Activated effector memory CD4-positive, alpha-beta T cell treated with Interleukin-2 at 50 U/mL for 16 hours (primary cell): ENCODE results near the gene TMEM229B.

Experiments used
- DNase-seq: peaks from one replicate; pipeline ENCODE4 v3.0.0-alpha.2; 2020

Gene TMEM229B

DNA sequence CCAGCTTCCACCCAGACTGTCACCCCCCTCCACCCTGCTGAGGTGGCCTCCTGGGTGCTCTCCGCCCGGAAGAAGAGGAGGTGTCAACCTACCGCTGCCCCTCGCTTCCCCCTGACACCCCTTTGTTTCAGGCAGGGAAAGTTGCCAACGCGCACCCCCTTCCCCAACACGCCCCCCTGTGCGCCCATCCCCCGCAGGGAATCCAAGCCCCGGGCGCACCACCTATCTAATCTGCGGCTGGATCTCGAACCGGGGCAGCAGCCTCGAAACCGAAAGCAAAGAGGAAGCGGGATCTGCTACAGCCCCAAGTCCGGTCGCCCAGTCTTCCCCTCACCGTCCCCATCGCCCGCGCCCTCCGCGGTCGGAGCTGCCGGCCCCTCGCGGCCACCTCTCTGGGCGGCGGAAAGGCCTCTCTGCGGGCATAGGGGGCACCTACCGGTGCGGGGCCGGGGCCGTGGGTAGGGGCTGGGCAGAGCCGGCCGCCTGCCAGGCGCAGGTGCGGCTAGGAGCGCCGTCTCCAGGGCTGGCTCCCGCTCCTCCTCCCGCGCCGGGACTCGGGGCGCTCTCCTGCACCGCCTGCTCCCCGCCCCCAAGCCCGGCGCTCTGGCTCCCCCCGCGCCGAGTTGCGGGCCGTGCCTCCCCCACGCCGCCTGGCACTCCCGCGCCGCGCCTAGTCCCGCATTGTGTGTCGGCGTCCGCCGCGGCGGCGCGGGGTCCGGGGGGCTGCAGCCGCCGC lies 26.3 kb upstream of the TMEM229B start:
- DNase-seq: peak; percentile 25

DNA sequence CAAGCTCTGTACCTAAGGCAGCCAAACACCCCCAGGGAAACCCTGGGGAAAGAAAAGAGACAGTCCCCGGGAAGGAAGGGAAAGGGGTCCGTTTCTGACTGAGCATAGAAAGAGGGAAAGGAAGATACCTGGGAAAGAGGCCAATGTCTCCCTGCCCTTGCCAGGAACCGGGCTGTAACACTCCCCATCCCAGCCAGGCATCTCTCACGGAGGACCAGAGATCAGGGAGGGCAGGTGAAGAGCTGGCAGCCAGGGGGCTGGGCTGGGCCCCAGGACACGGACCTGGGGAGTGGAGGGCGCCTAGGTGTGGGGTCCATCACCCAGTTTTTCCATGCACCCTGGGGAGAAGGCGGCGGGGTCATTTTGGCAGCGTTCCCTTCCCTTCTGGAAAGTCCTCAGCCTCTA lies 25.7 kb upstream of the TMEM229B start:
- DNase-seq: no peak

DNA sequence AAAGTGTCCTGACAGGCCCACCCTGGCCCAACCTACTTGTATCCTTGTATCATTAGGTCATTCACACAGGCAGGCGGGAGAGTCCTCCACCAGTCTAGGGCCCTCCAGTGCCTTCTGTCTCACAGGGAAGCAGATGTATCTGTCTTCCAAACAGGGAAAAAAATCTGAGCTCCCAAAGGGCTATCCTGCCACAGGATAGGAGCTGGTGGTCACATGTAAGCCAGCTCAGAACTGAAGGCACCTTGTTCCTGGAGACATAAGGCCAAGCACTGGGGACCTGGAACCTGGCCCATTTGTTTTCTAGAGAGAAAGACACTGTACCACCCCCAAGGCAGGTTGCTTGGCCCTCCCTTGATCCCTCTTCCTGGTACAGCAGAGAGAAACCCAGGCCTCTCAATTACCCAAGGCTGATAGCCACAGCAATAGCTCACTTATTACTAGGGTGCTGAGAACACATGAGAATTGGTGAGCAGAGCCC lies 25.1 kb upstream of the TMEM229B start:
- no peak for DNase-seq

DNA sequence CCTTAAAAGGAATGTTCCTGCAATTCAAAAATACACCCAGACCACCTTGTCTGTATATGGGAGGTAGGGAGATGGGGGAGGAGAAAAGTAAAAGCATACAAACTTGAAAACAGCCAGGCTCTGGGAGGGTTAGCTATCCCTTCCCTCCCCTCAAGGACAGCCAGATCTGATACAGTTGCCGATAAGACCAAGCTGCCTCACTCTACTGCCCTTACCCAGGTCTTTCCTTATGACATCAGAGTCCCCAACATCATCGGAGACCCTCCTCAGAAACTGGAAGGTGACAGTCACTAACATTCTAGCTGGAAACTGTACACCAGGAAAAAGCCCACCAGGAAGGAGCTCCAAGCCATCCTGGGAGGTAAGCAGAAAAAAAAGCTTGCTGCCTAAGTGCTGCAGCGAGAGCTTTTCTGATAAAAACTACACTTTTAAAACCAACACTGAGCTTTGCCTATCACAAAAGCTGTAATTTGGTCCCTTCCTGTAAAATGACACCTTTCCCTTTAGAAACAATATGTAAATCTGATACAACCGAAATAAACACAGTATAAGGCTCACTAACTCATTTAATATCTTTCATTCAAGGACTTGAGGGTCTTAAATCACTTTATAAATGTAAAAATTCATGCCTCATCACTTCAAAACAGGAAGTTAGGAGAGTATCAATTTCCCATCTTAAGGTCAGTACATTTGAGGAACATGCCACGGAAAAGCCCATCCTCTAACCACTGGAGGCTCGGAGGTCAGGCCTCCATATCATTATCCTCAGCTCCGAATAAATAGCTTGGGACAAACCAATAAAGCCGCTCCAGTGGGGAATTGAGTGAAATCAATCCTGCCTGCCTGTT lies 24.2 kb upstream of the TMEM229B start:
- no peak for DNase-seq

DNA sequence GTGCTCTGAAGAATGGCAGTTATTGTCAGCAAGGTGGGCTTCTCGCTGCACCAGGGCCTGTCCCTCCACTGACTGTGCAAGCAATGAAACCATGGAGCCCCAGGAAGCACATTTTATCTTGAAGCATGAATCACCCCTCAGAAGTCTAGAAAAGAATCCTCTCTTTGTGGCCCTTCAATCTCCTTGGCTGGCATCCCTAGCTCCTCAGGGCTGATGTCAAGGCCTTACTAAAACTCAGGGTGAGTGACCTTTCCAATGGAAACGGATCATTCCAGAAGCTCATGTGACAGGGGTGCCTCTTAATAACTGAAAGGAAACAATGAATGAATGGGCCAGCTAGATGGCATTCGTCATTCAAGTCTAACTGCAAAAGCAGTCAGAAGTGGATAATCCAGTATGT lies 22.3 kb upstream of the TMEM229B start:
- no peak for DNase-seq

DNA sequence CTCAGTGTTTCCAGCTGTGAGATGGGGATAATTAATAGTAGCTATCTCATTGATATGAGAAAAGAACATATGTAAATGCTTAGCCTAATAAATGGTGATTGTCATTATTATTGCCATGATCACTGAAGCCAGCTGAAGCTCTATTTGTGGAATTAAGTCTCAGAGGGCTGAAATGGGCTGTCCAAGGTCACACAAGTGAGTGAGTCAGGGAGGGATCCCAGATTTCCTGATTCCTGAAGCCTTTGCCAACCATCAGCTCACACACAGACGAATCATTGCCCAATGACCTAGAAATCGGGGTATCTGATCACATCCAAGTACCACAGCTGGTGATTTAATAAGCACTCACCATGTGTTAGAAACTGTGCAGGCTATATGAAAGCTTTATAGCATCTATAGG lies 21.6 kb upstream of the TMEM229B start:
- DNase-seq: no peak

DNA sequence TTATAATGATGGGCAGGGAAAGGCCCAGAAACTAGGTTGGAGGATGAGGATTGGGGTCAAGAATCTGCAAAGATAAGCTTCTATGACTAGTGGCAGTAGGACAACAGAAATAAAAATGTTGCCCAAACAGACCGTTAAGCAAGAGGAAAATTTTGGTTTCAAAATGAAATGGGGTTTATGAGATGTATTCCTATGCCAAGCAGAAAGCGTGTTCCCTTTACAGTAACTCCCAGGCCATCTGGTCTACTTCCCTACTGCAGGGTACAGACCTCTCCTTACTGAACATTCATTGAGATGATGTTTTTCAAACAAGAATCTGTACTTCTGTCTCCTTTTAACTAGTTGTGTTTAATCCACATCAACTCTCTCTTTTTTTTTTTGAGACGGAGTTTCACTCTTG lies 20.4 kb upstream of the TMEM229B start:
- DNase-seq: no peak

DNA sequence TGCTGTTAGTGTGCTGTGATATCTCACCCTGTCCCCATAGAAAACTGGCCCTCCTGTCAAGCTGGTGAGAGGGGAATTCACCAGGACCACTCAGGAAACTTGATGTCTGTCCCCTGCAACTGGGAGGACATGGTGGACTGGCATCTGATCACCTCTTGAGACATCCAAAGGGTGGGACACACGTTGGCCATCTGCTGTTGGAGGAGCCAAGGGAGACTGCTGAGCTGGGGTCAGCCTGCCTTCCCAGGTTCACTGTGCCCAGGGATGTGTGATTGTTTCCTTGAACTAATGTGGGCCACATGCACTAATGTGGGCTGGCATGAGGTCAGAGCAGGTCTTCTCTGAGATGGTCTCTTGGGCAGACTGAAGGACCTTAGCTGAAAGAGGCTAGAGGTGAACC lies 16.7 kb upstream of the TMEM229B start:
- DNase-seq: no peak

DNA sequence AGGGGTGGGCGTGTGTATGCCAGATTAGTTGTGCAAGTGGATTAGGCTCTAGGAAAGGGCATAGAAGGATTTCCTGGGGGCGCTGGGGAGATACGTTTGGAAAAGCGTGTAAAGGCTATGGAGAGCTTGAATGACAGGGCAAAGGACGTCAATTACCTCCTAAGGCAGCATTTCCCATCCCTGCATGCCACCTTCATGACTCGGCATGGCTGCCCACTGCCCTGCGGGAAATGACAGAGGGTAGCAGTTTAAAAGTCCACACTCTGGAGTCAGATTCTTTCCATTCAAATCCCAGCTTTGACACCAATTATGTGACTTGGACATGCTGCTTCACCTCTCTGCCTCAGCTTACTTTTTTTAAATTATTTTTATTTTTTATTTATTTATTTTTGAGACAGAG lies 14.8 kb upstream of the TMEM229B start:
- no peak for DNase-seq

DNA sequence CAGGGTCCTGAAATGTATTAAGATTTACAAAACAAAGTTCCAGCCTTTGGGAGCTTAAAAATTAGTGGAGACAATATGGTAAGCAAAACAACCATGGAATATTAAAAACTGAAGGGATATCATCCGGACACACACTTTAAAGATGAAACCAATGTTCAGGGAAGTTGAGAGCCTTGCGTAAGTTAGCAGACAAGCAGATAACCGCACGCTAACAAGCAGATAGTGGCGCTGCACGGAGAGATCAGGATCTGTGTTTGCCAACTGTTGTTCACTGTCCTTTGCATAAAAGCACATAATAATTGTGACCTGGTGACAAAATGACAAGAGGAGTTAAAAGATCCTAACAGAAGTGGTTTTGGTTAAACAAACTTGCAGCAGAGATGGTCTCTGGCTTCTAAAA lies 14.3 kb upstream of the TMEM229B start:
- no peak for DNase-seq

DNA sequence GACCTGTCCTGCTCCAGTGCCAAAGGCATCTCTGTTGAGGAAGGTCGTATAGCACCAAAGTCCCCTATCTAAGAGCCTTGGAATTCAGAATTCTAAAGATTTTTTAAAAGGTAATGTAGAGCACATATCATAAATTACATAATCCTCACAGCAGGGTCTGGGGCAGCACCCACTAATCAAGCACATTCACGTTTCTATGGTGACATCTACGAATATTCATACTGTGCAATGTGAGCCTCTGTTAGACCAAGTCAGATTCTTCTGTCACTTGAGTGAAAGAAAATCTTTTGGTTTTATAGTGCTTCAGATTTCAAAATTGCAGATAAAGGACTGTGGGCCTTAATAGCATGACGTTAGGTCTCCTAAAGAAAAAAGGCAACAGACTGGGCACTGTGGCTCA lies 13.1 kb upstream of the TMEM229B start:
- no peak for DNase-seq

DNA sequence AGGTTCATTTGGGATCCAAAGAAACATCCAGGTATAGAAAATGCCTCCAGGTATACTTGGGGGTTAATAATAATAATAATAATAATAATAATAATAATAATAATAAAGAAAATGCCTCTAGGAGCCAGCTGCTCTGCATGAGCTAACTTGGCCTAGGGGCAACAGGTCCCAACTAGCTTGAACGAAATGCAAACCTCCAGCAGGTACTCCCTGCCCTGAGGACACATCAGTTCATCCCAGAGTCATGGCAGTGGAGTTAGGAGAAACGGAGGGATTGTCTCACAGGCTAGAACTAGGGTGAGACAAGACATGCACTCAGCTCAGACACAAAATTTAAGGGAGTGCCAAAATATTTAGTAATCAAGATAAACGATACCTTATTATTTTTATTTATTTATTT lies 12.5 kb upstream of the TMEM229B start:
- no peak for DNase-seq

DNA sequence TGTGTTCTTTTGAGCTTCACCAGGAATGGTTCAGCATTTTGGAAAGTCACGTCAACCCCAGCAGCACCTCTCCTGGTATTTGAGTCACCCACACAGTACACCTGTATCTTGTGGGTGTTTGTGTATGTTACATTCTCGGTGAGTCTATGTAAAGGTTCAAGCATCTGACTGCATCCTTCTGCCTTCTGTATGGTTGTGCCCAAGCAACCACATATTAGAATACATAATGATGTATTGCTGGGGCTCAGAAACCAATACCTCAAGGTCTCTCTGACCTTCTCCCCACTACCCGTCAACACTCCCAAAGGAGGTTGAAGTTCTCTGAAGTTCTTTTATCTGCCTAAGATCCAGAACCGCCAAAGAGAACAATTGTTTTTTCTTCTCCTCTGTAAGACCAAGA lies 9.2 kb upstream of the TMEM229B start:
- no peak for DNase-seq

DNA sequence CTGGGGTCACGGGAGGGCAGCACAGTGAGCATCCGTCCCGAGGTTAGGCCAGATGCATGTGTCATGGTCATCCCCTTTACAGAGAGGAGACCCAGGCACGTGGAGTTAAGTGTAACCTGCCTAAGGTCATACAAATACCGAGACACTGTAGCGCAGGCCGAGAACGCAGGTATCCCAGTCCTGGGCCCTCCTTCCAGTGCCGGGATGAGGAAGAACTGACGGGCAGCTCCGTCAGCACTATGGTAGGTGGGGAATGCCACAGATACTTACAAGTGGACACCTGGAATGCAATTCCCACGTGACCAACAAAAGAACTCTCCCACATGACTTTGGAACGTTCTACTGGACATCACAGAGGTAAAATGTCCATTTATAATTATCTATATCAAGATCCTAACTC lies 8.7 kb upstream of the TMEM229B start:
- no peak for DNase-seq

DNA sequence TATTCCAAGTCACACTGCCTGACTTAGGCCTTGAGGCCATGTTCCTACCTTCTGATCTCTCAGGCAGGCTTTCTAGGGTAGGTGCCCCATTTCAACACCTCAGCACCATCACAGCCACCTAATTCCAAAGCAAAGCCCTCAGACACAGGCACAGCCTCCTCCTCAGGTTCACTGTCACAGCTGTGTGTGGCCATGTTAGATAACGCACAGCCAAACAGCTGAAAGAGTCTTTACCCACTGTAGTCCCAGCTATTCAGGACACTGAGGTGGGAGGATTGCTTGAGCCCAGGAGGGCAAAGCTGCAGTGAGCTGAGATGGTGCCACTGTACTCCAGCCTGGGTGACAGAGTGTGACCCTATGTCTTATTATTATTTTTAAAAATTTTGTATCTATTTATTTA lies 7.3 kb upstream of the TMEM229B start:
- DNase-seq: no peak

DNA sequence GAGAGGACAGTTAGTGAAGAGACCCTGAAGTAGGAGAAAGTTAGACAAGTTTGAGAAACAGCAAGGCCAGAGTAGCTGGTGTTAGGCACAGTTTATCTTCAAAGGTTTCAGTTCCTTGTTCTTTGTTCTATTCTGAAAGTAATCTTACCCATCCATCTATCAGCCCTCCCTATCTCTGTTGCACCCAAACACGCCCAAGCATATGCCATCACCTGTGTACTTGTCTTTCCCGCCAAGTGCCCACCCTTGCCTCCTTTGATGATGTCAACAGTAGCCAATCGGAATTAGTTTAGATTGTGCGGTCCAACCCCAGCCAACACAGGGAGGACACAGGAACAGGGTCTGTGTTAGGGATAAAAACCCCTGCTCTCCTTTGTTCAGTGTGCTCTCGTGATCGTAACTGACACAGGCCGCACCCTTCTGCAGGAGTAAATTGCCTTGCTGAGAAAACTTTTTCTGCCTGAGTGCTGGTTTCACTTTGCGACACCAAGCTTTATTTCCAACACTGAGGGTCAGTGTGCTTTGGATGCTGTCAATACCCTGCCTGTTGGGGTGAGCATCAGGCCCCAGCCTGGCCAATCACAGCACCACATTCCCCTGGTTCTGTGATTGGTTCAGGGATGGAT lies 4.7 kb upstream of the TMEM229B start:
- no peak for DNase-seq

DNA sequence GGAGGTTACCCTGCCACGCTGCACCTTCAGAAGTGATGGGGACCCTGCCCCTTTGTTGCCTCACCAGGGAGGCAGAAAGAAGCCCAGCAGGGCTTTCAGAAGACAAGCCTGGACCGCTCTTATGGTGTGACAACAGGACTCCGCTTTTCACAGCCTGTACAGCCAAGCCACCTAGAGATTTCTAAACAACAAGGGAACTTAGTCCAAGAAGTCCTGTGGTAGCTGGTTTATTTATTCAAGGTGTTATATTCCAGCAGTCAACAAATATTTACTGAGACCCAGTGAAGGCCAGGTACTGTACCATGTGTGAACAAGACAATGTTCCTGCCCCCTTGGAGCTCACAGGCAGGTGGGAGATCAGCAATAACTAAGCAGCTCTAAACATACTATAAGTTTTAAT lies 4.0 kb upstream of the TMEM229B start:
- no peak for DNase-seq

DNA sequence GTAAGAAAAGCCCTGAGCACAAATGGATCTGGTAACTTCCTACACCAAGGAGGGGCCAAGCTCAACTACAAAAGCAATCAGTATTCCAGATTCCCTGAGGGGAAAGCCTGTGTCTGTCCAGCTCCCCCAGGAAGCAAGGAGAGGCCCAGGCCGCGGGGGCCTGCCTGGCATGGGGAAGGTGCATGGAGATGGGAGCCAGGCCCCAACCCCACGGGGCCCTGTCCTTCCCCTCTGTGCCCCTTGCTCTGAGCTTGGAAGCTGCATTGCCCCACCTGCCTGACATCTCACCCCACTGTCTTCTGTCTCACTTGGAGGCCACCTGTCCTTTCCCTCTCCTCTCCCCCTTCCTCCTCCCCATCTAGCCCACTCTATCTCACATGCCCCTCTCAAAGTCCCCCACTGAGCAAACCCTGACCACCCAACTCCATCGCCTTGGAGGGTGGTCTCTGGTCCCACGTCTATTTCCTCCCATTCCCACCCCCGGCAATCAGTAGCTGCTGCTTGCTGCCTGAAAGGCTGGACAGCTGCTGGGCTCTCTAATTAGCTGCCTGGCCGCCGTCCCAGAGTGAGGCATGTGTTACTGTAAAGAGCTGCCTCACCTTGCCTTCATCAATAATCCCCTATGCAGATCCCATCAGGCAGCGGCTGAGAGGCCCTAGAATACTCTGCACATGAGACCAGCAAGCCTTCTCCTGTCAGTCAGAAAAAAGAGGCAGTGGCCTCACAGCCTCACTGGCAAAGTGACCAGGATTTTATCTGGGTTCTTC lies 3.4 kb upstream of the TMEM229B start:
- no peak for DNase-seq

DNA sequence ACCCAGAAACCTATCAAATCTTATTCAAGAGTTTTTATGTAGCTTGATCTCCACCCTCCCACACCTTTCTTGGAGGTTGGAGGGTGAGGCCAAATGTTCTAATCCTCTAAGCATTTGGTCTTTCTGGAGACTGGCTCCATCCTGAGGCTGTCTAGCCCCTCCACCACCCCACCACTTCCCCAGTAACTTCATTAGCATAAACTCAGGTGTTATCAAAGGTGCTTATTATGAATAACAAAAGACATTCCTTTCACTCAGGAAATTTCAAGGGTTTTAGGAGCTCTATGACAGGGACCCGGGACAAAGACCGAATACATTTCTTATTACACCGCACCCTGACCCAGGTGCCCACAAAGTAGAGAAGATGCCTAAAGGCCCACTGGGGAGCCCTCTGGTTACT lies 2.8 kb upstream of the TMEM229B start:
- no peak for DNase-seq

DNA sequence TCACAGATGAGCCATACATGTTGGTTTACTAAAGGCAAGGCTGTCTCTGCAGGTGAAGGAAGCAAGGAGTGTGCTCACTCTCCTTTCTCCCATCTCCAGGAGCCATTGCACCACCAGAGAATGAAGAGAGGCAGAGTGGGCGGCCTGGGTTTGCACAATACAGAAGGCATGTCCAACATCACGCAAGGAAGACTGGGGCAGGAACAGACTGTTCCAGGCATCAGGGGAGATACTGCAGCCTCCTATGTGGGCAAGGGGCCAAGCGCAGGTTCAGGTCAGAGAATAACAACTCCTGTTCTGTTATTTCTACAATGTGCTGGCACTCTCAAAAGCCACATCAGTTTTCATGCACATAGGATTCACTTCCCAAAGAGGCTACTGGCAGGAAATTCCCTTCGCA lies 1.7 kb upstream of the TMEM229B start:
- no peak for DNase-seq

DNA sequence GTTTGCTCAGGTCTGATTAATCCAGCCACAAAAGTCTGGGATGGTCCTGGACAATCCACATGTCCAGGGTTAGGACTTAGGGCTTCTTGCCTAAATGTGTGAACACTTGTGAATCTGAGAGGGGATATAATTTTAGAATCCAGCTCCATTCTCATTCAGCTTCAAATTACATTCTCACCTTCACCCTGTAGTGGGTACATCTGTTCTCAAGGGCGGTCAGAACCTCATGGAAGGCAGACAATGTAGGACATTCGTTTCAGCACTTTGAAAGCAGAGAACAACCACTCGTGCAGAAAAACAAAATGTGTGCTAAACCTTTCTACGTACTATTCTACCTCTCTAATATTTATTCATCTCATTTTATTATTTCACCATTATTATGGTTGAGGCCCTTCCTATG lies 1.2 kb downstream of the TMEM229B start:
- no peak for DNase-seq

DNA sequence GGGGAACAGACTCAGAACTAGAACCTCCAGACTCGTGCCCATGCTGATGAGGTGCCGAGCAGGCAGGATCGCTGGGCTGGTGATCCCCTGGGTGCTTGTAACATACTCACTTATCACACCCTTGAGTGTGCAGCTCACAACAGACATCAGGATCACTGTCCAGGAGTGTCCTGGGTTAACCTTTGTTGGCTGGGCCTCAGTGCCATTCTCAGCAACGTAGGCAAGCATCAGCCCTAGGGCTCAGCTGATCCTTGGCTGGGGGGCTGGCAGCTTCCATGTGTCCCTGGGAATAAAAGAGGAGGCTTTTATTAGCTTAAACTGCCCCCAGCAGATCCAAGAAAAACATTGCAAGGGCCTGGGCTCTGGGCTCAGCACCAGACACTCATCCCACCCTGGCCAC lies 1.6 kb downstream of the TMEM229B start:
- DNase-seq: no peak

DNA sequence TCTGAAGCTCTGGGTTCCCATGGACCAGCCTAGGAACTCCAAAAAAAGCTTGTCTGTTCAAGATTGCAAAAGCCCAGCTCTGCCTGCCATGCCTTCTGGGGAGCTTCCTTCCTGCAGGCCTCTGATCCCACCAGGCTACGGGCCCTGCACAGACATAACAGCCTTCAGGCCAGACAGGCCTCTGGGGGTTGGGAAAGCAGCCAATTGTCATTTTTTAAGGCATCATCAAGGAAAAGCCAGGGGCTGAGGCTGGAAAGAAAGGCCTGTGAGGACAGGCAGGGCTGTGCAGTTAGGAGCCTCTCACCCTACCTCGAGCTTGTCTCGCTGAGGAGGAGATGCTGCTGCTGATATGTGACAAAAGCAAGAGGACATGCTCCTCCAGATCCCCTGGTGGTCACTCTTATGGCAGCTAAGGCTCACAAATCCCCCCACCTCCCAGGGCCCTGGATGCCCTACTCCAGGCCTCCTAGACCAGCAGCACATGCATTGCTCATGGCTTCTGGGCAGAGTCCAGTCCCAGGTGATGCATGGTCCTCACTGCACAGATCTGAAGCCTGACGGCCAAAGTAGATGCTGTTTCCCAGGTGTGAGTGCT lies 2.9 kb downstream of the TMEM229B start:
- DNase-seq: no peak
